ENCODE measurements around the gene PLXDC2.

Gene PLXDC2

DNA sequence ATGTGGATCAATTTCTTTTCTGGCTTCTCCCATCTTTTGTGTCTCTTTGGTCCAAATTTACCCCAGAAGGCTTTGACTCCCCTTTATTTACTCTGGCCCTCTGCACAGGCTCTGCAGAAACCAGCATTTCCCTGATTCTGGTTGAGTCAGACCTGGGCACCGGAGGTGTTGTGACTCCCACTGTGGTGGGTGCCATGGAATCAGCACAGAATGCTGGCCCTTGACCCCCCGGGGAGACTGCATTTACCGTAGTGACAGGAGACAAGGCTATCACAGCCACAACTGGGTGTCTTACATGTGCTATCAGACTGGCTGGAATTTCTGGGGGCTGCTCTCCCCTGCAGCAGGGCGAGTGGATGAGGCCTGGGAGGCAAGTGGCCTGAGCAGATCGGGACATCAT lies 37.6 kb downstream of the PLXDC2 start:
- TF ChIP-seq, protein P1, sequence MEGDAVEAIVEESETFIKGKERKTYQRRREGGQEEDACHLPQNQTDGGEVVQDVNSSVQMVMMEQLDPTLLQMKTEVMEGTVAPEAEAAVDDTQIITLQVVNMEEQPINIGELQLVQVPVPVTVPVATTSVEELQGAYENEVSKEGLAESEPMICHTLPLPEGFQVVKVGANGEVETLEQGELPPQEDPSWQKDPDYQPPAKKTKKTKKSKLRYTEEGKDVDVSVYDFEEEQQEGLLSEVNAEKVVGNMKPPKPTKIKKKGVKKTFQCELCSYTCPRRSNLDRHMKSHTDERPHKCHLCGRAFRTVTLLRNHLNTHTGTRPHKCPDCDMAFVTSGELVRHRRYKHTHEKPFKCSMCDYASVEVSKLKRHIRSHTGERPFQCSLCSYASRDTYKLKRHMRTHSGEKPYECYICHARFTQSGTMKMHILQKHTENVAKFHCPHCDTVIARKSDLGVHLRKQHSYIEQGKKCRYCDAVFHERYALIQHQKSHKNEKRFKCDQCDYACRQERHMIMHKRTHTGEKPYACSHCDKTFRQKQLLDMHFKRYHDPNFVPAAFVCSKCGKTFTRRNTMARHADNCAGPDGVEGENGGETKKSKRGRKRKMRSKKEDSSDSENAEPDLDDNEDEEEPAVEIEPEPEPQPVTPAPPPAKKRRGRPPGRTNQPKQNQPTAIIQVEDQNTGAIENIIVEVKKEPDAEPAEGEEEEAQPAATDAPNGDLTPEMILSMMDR (conservative IDR thresholded peaks at IDR 0.05; ENCODE audit: low read depth, low read length) = no peak
- DNase-seq (ENCODE audit: low read depth) = no peak
- H3K4me3 ChIP-seq (ENCODE audit: low read length) = no peak overlapping the region

DNA sequence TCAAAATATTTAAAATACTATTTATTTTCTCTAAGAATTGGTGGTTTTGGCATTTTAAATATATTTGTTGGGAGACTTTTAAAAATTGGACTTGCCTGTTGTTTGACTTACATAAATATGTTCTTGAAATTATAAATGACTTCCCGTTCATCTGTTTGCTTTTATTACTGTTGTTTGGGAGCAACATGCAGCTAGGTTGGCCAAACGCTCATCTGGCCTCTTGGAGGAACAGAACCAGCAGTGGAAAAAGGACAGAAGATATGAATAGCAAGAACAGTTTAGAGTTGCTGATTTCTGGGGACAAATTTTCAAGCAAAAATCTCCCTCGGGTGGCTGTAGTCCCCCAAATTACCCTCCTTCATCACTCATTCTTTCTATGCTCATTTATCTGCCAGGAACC lies 41.6 kb downstream of the PLXDC2 start:
- no peak overlapping the region for H3K4me3 ChIP-seq (ENCODE audit: low read length)
- TF ChIP-seq, protein P1 (conservative IDR thresholded peaks at IDR 0.05; ENCODE audit: low read depth, low read length) = no peak
- no peak for DNase-seq (ENCODE audit: low read depth)

DNA sequence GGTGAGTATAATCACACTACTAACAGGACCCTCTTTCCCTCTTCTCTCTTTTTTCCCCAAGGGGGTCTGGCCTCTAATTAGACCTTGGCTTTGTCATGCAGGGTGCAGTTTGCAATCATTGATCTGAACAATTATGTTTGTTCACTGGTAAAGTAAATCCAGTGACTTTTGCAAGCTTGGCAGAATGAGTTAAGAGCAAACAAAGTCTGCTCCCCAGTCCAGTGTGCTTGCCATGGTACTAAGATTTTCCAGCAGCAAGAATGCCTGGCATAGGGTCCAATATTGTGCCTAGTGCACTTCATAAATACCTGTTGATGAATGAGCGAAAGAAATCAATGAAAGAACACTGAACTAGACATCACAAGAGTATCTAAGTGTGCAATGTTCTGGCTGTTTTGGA lies 43.9 kb downstream of the PLXDC2 start:
- no peak for DNase-seq (ENCODE audit: low read depth)
- TF ChIP-seq, protein P1 (conservative IDR thresholded peaks at IDR 0.05; ENCODE audit: low read depth, low read length) = no peak
- H3K4me3 ChIP-seq (ENCODE audit: low read length) = no peak overlapping the region

DNA sequence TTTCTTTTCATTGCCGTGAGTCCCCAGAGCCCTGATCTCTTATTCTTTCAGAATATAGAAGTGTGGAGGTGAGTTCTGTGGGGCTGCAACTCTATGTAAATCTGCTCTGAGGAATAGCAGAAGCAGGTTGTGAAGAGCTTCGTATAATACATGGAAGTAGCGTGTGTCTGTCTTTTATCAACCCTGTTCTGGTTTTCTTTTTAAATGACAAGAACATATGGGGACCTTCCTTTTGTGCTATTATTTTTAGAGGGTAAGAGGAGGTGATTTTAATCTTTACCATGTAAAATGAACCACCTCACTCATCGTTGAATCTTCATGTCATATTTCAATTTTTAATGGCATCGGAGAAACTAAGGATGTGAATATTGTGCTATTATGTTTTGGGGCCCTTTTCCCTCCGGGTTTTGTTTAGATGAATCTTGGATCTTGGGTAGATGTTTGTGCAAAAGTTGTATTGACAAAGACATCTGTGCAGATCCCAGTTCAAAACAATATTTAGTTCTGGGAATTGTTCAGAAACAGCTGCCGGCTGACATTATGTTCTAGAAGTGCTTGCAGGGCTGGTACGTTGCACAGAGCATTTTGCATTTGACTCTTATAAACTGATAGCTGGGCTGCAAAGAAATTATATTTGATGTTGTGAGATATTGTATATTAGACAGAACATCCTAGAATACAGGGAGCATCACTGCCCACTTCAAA lies 46.7 kb downstream of the PLXDC2 start:
- no peak overlapping the region for H3K4me3 ChIP-seq (ENCODE audit: low read length)
- TF ChIP-seq, protein P1 (conservative IDR thresholded peaks at IDR 0.05; ENCODE audit: low read depth, low read length) = no peak
- no peak for DNase-seq (ENCODE audit: low read depth)

DNA sequence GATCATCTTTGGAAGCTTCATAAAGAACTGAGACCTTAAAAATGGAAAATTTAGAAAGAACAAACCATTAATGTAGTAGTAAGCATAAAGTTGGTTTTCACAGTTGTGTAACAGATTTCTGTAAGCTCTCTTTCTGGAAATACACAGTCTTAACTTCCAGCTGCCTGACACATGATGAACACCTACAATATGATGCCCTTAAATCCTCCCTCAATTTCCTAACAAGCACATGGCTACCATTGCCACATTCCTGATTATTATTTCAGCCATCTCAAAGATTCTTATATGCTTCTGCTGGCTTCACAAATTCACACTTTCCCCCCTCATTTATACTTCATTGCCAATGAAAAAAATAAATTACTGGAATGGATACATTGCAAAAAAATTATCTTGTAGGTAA lies 49.4 kb downstream of the PLXDC2 start:
- no peak overlapping the region for H3K4me3 ChIP-seq (ENCODE audit: low read length)
- TF ChIP-seq, protein P1 (conservative IDR thresholded peaks at IDR 0.05; ENCODE audit: low read depth, low read length) = no peak

DNA sequence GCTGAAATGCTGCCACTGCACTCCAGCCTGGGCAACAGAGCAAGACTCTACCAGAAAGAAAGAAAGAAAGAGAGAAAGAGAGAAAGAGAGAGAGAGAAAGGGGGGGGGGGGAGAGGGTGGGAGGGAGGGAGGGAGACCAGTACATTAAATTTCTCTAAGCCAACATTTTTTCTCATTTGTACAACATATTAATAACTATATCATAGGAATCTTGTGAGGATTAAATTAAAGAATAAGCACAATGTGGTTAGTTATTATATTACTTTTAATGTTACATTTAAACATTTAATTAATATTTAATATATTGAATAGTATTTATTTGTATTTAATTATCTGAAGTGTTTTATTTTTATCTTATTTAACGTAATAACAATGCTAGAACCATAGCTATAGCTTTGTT lies 53.1 kb downstream of the PLXDC2 start:
- H3K4me3 ChIP-seq (ENCODE audit: low read length) = no peak overlapping the region
- TF ChIP-seq, protein P1 (conservative IDR thresholded peaks at IDR 0.05; ENCODE audit: low read depth, low read length) = no peak
- no peak for DNase-seq (ENCODE audit: low read depth)

More for the DNA sequence above, 49.4 kb downstream of the PLXDC2 start:
- no peak for DNase-seq (ENCODE audit: low read depth)

DNA sequence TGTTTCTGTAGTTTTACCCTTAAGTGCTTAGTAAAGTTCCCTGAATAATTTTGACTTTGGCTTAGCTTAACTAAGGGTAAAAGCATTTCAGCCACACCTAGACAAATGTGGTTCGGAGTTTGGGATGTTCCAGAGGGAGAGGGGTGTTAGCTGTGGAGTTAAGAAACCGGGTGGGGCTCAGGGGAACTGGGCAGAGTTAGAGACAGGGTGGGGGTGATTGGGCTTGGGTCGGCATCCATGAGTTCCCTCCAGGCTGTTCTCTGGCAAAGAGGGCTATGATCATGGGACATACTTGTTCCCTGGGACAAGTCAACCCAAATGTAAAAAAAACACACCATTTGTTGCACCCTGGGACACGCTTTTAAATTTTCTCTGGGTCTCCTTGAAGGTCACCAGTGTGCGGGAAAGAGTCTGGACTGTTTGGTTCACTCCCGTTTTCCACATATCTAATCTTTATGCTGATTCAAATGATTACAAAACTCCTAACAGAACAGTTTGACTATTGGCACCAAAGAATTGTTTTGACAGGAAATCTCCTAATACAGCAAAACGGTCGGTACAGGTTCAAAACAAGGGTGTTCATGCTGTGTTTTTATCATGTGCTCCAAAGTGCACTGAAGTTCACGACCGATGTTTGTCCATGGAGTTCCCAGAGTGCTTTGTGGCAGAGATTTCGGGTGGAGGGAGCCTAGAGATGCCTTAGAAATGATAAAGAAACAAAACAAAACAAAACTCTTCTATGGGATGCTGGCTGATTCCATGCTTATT lies 56.5 kb downstream of the PLXDC2 start:
- TF ChIP-seq, protein P1 (conservative IDR thresholded peaks at IDR 0.05; ENCODE audit: low read depth, low read length) = no peak
- H3K4me3 ChIP-seq (ENCODE audit: low read length) = no peak overlapping the region
- DNase-seq (ENCODE audit: low read depth) = no peak
